Epidermal melanocyte (primary cell): ENCODE measurements around the gene PTGDR.

ENCODE experiments used
- DNase-seq: peaks from one replicate; pipeline ENCODE4 v3.0.0; 2011; ENCODE audit warnings: low spot score; ENCODE audit not compliant: insufficient read length

Gene PTGDR

DNA sequence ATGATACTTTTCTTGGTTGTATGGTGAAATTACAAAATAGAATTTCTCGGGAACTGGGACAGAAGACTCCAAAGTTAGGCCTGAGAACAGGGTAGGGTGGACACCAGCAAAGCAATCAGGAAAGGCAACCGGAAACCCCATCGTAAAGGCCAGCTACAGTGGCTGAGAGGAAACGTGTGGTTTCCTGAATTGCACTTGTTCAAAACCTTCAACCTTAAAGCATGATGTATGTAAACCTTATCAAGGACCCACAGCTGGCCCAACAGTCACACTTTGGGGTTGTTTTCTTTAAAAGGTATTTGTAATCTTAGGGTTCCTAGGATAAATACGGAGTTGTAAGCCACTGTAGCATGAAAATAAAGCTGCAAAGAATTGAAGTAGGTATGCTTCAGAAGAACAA is 2.2 kb upstream of the PTGDR start:
- DNase-seq: no peak

DNA sequence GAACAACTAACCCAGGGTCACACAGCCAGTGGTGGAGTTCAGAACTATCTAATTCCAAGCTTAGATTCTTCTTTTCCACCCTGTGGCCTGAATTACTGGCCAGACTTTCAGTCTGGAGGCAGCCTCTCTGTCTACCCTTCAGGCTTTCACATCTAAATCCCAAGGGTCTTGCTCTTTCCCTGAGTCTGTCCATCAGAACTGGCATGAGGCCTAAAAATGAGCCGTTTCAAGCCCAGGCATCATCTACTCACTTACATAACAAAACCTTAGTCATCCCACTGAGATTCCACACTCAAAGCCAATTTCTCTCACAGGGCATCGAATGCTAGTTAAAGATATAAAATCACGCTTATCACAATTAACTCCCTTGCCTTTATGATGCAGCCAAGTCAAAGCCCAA is 1.3 kb upstream of the PTGDR start:
- no peak for DNase-seq

DNA sequence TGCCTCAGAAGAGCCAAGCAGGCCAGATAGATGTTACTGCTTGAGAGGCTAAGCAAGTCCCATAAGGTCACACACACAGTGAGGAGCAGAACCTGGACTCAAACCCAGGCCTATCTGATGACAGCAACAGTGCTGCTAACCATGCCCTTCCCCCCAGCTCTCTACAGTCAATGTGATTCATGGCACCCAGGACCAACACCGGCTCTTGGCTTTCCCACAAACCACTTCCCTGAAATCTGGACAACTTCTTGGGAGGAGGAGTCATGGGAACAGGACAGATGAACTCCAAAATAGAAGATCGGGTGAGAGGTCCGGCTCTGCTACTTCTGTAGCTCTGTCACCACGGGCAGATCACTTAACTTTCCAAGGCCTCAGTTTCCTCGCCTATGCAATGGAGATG is 716 bp upstream of the PTGDR start:
- DNase-seq: no peak

DNA sequence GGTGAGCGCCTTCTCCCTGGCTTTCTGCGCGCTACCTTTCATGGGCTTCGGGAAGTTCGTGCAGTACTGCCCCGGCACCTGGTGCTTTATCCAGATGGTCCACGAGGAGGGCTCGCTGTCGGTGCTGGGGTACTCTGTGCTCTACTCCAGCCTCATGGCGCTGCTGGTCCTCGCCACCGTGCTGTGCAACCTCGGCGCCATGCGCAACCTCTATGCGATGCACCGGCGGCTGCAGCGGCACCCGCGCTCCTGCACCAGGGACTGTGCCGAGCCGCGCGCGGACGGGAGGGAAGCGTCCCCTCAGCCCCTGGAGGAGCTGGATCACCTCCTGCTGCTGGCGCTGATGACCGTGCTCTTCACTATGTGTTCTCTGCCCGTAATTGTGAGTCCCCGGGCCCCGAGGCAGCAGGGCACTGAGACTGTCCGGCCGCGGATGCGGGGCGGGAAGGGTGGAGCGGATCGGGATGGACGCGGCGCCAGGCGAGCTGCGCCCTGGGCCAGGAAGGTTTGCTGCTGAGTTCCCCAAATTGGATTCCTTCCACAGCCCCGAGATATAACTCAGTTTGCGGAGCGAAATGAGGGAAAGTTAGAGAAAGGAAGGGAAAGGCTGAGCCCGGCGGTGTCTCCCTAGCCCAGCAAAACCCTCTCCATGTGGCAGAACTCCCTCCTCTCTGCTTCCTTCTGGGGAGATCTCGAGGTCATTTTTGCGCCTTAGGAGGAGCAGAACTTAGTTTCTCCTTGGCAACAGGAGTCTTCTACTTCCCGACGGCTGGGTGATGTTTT is 972 bp downstream of the PTGDR start:
- DNase-seq: no peak

DNA sequence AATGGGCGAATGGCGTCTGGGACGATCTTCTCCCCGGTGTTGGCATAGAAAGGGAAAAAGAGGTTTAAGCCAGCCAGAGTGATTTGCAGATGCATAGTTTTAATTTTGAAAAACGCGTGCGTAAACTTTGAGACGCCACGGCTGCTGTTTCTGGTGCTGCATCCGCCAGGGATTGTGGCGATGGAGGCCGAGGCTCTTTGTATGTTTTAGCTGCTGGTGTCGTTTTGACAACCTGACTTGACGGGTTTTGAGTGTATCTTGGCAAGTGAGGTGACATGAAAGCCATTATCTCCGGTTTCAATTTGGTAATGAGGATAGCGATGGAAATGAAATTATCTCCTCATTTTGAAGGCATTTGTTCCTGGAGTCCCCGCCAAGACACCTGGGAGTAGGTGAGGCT is 1.6 kb downstream of the PTGDR start:
- DNase-seq: no peak

DNA sequence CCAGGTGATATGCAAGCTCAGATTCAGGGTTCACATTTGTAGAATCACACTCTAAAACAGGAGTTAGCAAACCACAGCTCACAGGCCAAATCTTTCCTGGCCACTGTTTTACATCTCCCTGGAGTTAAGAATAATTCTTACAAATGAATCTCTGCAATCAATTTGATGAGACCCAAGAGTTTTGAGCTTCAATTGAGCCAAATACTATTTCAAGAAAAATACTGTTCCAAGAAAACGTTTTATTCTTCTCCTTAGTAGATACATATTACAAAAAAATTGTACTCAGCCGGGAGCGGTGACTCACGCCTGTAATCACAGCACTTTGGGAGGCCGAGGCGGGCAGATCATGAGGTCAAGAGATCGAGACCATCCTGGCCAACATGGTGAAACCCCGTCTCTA is 2.5 kb downstream of the PTGDR start:
- DNase-seq: no peak

DNA sequence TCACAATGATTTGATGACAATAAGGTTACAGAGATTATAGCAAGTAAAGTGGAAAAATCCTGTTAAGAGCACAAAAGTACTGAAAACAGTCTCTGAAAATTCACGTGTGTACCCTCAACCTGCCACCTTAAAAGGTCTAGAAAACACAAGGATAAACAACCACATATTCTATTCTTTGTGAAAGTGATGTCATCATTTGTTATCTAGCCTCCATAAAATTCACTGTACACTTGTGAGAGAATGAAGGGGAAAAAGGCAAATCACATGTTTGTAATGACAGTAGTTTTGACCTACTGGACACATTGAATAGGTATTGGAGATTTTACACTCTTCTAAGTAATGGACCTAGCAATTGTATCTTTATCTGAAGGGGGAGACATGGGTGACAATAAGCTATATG is 4.0 kb downstream of the PTGDR start:
- no peak for DNase-seq

DNA sequence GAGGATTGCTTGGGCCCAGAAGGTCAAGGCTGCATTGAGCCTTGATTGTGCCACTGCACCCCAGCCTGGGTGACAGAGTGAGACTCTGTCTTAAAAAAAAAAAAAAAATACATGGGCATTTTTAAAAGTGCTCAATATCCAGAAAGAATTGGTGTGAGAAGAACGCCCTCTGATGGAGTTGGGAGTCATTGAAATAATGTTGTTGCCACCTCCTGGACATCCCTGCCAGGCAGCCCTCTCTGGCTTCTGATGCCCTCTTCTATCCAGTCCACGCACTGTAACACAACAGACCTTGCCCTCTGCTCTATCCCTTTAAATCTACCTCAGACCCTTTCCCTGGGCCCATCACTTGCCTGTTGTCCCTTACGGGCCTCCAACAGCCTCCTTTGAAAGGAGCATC is 4.9 kb downstream of the PTGDR start:
- DNase-seq: no peak

DNA sequence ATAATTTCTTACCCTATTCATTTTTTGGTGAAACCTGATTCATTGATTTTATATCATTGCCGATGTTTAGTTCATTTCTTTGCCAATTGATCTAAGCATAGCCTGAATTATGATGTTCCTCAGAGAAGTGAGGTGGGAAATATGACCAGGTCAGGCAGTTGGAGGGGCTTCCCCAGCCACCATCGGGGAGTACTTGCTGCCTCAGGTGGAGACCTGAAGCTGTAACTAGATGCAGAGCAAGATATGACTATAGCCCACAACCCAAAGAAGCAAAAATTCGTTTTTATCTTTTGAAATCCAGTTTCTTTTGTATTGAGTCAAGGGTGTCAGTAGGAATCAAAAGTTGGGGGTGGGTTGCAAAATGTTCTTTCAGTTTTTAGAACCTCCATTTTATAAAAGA is 7.9 kb downstream of the PTGDR start:
- DNase-seq: no peak

DNA sequence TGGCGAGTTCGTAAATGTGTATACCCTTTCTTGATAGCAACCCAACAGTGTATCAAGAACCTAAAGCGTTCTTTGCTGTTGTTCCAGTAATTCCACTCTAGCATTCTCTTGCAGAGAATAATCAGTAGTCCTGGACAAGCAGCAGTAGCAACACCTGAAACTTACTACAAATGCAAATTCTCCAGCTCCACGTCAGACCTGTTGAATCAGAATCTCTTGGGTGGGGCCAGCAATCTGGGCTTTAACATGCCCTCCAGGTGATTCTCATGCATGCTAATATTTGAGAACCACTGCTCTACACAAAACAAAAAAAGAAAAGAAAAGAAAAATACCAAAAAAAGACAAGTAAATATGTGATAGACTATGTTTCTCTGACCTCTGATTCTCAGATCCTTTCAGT is 10.1 kb downstream of the PTGDR start:
- no peak for DNase-seq

DNA sequence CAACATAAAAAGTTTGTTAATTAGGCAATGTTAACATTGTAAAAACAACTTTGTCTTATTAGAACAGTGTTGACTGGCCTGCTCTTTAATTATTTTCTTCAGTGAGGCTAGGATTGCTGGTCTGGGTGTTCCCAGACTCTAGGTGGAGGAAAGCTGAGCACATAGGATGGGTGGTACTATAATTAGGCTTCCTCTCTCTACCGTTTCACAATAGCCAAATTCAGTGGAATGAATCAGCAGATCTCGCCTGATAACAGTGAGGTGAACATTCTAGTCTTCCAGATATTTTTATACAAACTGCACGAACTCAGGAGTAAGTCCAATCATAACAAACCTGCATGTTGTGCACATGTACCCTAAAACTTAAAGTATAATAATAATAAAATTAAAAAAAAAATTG is 11.9 kb downstream of the PTGDR start:
- no peak for DNase-seq

DNA sequence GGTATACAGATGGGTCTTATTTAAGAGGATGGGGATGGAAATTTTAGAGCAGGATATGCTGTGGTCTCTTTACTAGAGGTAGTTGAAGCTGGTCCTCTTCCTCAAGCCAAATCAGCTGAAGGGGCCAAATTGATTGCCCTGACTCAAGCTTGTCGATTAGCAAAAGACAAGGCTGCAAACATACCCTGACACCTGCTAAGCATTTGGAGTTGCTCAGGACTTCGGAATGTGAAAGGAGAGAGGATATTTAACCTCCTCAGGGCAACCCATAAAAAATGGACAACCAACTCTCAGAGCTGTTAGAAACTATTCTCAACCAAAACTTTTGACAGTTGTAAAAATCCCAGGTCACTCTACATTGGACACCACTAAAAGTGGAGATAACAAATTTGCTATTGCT is 15.6 kb downstream of the PTGDR start:
- DNase-seq: no peak

DNA sequence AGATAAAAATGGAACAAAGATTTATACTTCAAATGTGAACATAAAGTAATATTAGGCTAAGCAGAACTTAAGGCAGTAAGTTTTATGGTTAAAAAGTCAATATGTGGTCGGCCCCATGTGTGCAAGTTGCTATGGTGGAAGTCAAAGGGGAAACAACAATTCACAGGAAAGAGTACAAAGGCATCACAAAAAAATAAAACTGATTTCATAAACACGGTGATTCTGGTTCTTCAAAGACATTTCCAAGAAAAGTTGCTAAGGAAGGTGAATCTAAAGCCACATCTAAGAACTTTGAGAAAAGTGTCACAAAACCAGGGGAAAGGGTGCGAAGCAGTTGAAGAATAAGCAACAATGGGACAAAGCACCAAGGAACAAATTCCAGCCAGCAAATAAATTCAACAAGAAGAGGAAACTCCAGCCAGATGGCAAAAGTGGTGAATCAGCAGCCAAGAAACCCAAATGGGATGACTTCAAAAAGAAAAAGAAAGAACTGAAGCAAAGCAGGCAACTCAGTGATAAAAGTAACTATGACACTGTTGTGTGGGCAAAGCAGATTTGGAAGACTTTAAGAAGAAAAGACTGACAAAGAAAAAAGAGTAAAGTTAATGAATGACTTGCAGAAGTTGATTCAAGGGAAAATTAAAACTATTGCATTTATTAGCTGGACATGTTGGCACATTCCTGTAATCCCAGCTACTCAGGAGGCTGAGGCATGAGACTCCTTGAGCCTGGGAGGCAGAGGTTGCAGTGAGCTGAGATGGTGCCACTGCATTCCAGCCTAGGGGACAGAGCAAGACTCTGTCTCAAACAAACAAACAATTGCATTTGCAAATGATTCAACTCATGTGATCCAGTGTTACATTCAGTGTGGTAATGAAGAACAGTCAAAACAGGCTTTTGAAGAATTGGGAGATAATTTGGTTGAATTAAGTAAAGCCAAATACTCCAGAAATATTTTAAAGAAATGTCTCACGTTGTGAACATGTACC is 19.5 kb downstream of the PTGDR start:
- DNase-seq: no peak

DNA sequence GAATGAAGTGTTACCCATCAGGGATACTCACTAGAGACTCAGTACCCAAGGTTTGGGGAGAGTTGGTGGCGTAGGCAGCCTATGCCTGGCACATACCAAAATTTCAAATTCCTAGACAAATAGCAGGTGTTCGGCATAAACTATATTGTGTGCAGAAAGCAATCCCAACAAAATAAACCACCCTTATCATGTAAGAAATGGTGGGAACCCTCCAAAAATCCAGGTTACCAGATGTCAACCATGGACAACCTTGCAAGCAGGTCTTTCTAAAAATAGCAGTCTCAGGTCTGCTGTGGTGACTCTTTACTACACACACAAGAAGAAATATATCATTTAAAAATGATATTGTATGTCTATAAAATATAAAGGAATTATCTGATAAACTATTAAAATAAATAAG is 28.9 kb downstream of the PTGDR start:
- no peak for DNase-seq

DNA sequence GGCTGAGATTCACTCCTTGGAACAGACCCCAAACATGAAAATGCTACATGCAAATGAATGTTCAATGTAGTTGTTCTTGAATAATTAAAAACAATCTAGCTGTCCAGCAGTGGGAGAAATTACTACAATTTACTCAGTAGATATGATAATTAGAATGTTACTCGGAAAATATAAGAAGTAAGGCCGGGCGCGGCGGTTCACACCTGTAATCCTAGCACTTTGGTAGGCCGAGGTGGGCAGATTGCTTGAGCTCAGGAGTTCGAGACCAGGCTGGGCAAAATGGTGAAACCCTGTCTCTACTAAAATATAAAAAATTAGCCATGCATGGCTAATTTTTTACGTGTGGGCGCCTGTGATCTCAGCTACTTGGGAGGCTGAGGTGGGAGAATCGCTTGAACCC is 31.3 kb downstream of the PTGDR start:
- DNase-seq: no peak

DNA sequence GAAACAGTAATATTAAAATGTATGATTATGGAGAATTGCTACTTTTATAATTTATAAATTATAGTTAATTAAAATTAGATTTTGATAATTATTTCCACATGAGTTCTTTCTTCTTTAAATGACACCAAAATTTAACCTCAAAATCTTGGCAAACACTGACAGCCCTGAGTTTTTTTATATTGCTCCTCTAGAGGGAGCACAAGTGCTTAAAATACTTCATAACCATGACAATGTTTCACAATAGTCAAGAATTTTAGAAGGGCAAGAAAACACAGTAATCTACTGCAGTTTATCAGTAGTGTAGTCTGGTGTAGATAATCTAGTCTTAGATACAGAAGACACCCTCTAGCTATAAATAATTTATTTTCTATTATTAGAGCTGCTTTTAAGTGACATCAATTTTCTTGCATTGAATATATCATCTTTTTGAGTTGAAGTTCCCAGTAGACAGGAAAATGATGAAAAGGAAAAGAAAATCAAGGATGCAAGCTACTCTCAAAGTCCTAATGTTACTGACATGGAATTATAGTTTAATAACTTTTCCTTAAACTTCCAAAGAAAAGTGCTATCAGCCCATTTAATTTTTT is 32.3 kb downstream of the PTGDR start:
- DNase-seq: peak; percentile 69

DNA sequence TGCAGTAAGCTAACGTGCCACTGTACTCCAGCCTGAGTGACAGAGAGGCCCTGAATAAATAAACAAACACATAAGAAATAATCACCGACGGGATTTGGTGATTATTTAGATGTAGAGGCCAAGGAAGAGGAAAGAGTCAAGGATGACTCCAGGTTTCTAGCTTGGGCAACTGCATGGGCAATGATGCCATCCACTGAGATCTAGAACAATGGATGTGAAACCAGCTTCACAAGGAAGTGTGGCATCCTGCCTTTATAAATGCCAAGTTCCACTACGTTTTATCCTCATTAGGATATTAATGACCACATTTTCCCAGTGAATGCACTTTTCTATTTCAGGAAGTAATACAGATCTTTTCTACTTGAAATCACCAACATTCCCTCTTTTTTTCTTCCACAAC is 35.7 kb downstream of the PTGDR start:
- DNase-seq: no peak

DNA sequence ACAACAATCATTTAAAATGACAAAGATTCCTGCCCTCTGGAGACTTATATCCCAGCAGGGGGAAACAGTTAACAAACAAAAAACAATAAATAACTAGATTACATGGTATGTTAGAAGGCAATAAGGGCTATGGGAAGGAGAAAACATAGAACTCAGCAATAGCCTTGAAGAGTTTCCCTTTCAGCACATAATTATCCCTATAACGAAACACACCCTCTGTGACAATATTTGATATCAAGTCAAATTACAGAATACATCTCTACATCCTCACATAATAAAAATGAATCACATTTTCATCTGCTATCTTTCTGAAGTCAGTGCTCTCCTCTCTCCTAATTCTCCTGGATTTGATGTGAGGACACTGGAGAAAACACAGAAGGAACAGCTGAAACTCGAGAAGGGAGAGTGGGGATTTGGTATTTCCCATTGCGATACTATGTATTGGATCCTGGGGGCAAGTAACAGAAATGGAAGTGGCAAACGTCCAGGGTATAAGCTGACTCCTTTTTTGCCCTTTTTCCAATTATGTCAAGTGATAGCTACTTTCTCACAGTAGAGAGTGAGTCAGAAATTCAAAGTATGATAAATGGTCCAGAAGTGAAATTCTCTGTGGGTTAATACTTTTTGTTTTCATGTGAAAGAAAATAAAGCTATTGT is 36.9 kb downstream of the PTGDR start:
- DNase-seq: no peak

DNA sequence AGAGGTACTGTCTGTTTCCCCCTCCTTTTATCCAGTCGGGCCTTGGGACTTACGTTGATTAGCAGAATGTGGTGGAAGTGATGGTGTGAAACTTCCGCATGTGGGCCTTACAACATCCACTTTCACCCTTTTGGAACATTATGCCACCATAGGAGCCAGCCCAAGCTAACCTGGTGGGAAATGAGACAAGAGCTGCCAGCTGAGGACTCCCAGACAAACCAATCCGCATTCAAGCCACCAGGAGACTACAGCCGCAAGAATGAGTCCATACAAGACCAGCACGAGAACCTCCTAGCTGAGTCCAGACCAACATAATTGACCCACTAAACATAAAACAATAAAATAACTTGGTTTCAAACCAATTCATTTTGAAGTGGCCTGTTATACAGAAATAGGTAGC is 37.5 kb downstream of the PTGDR start:
- DNase-seq: no peak

DNA sequence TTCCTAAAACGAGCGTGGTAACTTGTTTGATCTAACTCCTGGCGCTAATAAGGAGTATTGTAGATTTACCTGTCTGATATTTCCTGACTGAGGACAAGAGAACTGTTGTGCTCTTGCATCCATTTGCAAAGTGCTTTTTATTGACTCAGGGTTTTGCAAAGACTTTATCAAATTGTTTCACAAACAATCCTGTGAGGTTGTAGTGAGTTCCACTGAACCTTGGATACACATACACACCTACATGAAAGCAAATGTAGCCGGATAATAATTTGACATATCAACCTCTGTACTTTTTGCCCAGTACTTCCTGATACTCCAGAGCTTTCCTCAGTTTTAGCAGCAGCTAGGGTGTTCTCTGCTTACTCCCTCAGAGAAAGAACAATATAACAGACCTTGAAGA is 39.9 kb downstream of the PTGDR start:
- no peak for DNase-seq

DNA sequence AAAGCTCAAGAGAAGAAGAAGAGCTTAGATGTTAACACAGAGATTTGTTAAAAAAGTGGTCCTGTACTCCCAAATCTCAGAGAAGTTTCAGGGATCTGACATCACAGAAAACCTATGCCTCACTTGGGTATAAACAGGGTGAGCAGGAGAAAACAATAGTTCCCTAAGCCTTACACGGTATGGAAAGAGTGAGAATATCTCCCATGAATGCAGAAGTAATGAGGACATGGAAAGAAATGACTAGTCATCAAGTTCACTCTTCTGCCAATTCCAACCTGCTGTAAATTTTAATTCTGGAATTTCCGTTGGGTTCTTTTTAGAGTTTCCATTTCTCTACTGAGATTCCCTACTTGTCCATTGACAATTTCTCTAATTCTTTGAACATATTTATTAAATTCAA is 40.4 kb downstream of the PTGDR start:
- DNase-seq: no peak

DNA sequence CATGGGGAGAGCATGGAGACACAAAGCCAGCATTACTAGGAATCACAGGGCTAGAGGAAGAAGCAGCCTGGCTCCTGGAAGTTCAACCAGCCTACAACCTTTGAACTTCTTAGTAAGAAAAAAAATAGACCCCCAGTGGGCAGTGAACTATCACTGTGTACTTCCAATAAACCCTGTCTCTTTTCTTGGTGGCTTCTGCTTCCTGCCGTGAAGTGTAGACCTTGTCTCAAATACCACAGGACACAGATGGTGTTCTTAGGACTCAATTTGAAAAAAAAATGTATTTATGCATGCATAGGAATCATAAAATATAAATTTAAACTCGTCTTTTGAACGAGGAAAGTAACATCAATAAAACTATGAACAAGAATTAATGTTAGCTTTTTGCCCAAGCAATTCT is 43.0 kb downstream of the PTGDR start:
- no peak for DNase-seq
